Calu3 (cell line): ENCODE data around the gene MRTFA. TPM values are rescaled to one million over a fixed set of nuclear protein-coding genes. Genes with fewer than 3 reads are reported as not detected.

ENCODE experiments used
- BruUV-seq: library from RNA; stranded (reverse); fragments of 400-500 nt; replicated peaks from 2 replicates; lab custom pipeline; 2021; lab: Mats Ljungman, UMichigan
- CTCF ChIA-PET: fragments of 300-600 bp; sonication (Branson Sonifier 250); formaldehyde crosslinking; loops from one replicate; lab custom pipeline; 2022; ENCODE audit warnings: antibody characterized with exemption; lab: Charles Lee
- DNase-seq: peaks from one replicate; pipeline ENCODE4 v3.0.0; 2022
- H3K27ac Mint-ChIP-seq: one replicate; pipeline ENCODE4 v1.8.0; 2022; ENCODE audit warnings: mixed read lengths; ENCODE audit not compliant: unreplicated experiment
- H3K27me3 Mint-ChIP-seq: one replicate; pipeline ENCODE4 v1.8.0; 2022; ENCODE audit warnings: mixed read lengths; ENCODE audit not compliant: unreplicated experiment
- H3K36me3 Mint-ChIP-seq: one replicate; pipeline ENCODE4 v1.8.0; 2022; ENCODE audit warnings: mild to moderate bottlenecking, moderate library complexity, mixed read lengths; ENCODE audit not compliant: insufficient read depth, unreplicated experiment
- H3K4me1 Mint-ChIP-seq: one replicate; pipeline ENCODE4 v1.8.0; 2022; ENCODE audit warnings: mild to moderate bottlenecking, low read depth, mixed read lengths; ENCODE audit not compliant: unreplicated experiment
- H3K4me3 Mint-ChIP-seq: one replicate; pipeline ENCODE4 v1.8.0; 2022; ENCODE audit warnings: mild to moderate bottlenecking, low read depth, moderate library complexity, mixed read lengths; ENCODE audit not compliant: unreplicated experiment
- H3K9me3 Mint-ChIP-seq: one replicate; pipeline ENCODE4 v1.8.0; 2022; ENCODE audit warnings: low read depth, mixed read lengths; ENCODE audit not compliant: unreplicated experiment
- intact Hi-C: fragments of 100-400 bp; cut with micrococcal nuclease; formaldehyde crosslinking; loops from one replicate; pipeline ENCODE4 v1.10.0; 2022; ENCODE audit not compliant: unreplicated experiment
- total RNA-seq: library from RNA; stranded (reverse); gene quantifications from 2 replicates; pipeline ENCODE4 v1.2.3, GENCODE V29; 2022
- TF ChIP-seq, protein P1 (sequence below): fragments of 200-600 bp; IDR thresholded peaks from one replicate; pipeline ENCODE4 v1.8.0; 2022; ENCODE audit warnings: antibody characterized with exemption; ENCODE audit not compliant: unreplicated experiment

MRTFA gene
- total RNA-seq, 1 experiment from 2014 or later: 54.1 TPM

DNA sequence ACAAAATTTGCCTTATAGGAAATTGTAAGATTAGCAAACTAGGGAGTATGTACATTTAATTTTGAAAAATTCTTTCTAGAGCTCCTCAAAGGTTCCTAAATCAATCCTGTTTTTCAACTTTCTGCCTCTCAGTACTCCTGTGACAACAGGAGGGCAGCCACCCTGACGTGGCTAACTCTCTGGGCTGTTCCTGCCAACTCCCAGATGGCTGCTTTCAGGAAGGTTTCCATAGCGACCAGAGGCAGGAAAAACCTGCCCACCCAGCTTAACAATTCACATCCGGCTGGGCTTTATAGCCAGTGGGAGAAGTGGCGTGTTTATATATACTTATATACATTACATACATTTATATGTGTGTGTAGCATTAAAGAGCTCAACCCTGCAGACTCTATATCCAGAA is 239.6 kb downstream of the MRTFA start:
- TF ChIP-seq, protein P1, sequence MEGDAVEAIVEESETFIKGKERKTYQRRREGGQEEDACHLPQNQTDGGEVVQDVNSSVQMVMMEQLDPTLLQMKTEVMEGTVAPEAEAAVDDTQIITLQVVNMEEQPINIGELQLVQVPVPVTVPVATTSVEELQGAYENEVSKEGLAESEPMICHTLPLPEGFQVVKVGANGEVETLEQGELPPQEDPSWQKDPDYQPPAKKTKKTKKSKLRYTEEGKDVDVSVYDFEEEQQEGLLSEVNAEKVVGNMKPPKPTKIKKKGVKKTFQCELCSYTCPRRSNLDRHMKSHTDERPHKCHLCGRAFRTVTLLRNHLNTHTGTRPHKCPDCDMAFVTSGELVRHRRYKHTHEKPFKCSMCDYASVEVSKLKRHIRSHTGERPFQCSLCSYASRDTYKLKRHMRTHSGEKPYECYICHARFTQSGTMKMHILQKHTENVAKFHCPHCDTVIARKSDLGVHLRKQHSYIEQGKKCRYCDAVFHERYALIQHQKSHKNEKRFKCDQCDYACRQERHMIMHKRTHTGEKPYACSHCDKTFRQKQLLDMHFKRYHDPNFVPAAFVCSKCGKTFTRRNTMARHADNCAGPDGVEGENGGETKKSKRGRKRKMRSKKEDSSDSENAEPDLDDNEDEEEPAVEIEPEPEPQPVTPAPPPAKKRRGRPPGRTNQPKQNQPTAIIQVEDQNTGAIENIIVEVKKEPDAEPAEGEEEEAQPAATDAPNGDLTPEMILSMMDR: no peak
- intact Hi-C loops: no loop called here
- peak; percentile 88 for DNase-seq
- peaks cover 25% of the 10 kb centered on the region for H3K4me1 Mint-ChIP-seq
- no peaks in the 10 kb centered on the region for H3K27me3 Mint-ChIP-seq
- H3K36me3 Mint-ChIP-seq: peaks cover 14% of the 10 kb centered on the region
- peak overlapping the region; percentile 30 for H3K4me3 Mint-ChIP-seq
- CTCF ChIA-PET: interaction anchor here (0.5 to 1.7 kb wide), 10 partner anchors 9 to 187 kb away, joined by 3 to 9 read pairs (median 3); no protein-coding TSS in a partner anchor
- BruUV-seq: no TSS peak
- peak overlapping the region; percentile 75 for H3K27ac Mint-ChIP-seq
- no peaks in the 10 kb centered on the region for H3K9me3 Mint-ChIP-seq

DNA sequence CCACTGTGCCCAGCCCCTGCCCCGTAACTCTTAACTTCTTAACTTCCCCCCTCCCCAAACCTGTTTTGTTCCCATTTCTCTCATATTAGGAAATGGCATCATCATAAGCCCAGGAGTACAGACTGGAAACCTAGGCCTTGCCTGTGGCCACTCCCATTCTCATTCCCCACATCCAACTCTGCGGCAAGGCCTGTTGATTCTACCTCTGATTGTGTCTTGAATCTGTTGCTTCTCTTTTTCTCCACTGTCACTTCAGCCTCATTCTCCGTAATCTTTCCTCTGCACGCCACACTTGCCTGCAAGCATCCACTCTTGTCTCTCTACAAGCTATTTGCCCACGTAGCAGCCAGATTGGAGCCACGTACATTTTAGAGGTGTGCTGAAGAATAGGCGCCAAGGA is 240.9 kb downstream of the MRTFA start:
- peaks cover 12% of the 10 kb centered on the region for H3K36me3 Mint-ChIP-seq
- H3K4me1 Mint-ChIP-seq: peaks cover 25% of the 10 kb centered on the region
- H3K4me3 Mint-ChIP-seq: no peak overlapping the region
- no peaks in the 10 kb centered on the region for H3K27me3 Mint-ChIP-seq
- DNase-seq: no peak
- intact Hi-C loops: no loop called here
- H3K9me3 Mint-ChIP-seq: no peaks in the 10 kb centered on the region
- TF ChIP-seq, protein P1: no peak
- CTCF ChIA-PET: no interaction called here
- peak overlapping the region; percentile 21 for H3K27ac Mint-ChIP-seq
- no TSS peak for BruUV-seq

DNA sequence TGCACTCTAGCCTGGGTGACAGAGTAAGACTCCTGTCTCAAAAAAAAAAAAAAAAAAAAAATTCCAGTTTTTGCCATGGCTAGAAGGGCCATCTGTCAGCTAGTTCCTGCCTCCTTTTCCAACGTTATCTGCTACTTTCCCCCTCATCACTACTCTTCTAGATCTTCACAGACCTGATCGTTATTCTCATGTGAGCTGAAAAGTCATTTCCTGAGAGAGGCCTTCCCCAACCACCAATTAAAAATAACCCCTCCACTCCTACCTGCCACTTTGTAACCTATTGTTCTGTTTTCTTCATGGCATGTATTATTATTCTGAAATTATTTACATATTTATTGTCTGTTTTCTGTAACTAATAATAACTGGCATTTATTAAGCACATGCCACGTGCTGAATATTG is 241.9 kb downstream of the MRTFA start:
- intact Hi-C loops: no loop called here
- no peak overlapping the region for H3K27ac Mint-ChIP-seq
- CTCF ChIA-PET: no interaction called here
- TF ChIP-seq, protein P1: no peak
- peaks cover 25% of the 10 kb centered on the region for H3K4me1 Mint-ChIP-seq
- no peaks in the 10 kb centered on the region for H3K27me3 Mint-ChIP-seq
- H3K36me3 Mint-ChIP-seq: peaks cover 10% of the 10 kb centered on the region
- no TSS peak for BruUV-seq
- H3K4me3 Mint-ChIP-seq: no peak overlapping the region
- DNase-seq: no peak
- no peaks in the 10 kb centered on the region for H3K9me3 Mint-ChIP-seq

DNA sequence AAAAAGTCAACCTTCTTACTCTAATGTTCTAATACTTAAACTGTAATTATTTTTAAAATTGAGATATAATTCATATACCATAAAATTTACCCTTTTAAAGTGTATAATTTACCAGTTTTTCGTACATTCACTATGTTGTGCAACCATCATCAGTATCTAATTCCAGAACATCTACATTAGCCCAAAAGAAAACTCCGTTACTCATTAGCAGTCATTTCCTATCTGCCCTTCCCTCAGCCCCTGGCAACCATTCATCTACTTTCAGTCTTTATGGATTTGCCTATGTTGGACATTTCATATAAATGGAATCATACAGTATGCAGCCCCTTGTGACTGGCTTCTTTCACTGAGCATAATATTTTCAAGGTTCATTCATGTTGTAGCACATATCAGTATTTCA is 243.9 kb downstream of the MRTFA start:
- Mint-ChIP-seq H3K27me3 (no peaks in the 10 kb centered on the region), H3K4me1 (peaks cover 37% of the 10 kb centered on the region), H3K9me3 (no peaks in the 10 kb centered on the region), H3K4me3 (no peak overlapping the region), H3K36me3 (peaks cover 10% of the 10 kb centered on the region), H3K27ac (no peak overlapping the region)
- intact Hi-C loops: no loop called here
- no TSS peak for BruUV-seq
- CTCF ChIA-PET: interaction anchor here (0.9 kb wide), 1 partner anchor 11 kb away, joined by 3 read pairs; no protein-coding TSS in a partner anchor
- DNase-seq: no peak
- TF ChIP-seq, protein P1: no peak
